C4-2B (cell line): ENCODE results near the gene NACC2.
A peak's percentile ranks its signal among the peaks of the same experiment; 100 is the strongest.

Experiments used
- H3K27ac ChIP-seq: fragments of 450-650 bp; 2 replicates; pipeline ENCODE4 v1.5.1; 2017
- ZFX ChIP-seq: fragments of 450-650 bp; IDR thresholded peaks from 2 replicates; pipeline ENCODE4 v1.6.1; 2017
- TF ChIP-seq, protein P1 (sequence below): fragments of 450-650 bp; conservative IDR thresholded peaks from 2 replicates; pipeline ENCODE4 v1.5.1; 2017; ENCODE audit warnings: mild to moderate bottlenecking

The NACC2 gene, protein sequence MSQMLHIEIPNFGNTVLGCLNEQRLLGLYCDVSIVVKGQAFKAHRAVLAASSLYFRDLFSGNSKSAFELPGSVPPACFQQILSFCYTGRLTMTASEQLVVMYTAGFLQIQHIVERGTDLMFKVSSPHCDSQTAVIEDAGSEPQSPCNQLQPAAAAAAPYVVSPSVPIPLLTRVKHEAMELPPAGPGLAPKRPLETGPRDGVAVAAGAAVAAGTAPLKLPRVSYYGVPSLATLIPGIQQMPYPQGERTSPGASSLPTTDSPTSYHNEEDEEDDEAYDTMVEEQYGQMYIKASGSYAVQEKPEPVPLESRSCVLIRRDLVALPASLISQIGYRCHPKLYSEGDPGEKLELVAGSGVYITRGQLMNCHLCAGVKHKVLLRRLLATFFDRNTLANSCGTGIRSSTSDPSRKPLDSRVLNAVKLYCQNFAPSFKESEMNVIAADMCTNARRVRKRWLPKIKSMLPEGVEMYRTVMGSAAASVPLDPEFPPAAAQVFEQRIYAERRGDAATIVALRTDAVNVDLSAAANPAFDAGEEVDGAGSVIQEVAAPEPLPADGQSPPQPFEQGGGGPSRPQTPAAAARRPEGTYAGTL

DNA sequence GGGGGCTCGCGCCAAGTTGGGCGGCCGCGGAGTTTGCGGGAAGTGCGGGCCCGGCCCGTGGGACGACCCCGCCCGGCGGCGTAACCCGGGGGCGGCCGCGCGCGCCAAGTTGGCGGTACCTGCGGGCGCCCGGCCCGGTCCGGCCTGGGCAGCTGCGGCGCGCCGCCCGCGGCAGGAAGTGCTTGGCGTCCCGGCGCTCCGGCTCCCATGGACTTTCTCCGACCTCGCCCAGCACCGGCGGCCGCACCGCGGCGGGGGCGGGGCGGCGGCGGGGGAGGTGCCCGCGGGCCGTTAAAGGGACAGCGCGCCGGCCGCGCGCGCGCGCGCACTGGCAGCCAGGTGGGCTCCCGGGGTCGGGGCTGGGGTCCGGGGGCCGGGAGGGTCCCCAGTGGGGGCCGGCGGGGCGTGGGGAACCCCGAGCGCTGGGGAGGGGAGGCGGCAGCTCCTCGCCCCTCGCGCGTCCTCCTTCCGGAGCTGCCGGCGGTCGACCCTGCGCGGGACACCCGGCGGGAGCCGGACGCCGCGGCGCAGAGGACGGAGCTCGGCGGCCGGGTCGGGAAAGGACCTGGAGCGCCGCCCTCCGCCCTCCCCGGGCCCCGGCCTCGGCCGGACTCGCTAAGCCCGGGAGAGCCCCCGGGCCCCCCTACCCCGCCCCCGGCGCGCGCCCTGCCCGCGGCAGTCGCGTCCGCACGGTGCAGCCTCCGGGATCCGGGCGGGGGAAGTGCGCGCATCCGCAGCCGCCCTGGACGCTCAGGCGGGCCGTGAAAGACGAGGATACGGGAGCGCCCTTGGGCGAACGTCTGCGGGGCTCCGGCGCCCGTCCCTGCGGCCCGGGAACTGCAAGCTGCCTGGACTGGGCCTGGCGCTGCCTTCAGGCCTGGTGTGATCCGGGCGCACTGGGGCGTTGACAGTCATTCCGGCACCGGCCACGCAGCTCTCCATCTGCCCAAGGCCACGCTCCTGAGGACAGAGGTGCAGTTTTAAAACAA is at the start of gene NACC2:
NACC2 (minus strand) TSS at position 220 of the 989 bp plus-strand sequence. CDS start 44,768 bp downstream, outside the sequence.
- H3K27ac ChIP-seq, result peak within 1 kb of the TSS; percentile 52
- TF ChIP-seq, protein P1, sequence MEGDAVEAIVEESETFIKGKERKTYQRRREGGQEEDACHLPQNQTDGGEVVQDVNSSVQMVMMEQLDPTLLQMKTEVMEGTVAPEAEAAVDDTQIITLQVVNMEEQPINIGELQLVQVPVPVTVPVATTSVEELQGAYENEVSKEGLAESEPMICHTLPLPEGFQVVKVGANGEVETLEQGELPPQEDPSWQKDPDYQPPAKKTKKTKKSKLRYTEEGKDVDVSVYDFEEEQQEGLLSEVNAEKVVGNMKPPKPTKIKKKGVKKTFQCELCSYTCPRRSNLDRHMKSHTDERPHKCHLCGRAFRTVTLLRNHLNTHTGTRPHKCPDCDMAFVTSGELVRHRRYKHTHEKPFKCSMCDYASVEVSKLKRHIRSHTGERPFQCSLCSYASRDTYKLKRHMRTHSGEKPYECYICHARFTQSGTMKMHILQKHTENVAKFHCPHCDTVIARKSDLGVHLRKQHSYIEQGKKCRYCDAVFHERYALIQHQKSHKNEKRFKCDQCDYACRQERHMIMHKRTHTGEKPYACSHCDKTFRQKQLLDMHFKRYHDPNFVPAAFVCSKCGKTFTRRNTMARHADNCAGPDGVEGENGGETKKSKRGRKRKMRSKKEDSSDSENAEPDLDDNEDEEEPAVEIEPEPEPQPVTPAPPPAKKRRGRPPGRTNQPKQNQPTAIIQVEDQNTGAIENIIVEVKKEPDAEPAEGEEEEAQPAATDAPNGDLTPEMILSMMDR, result no peak
- no peak; the same call in 1 of the 2 replicates for TF ChIP-seq ZFX

DNA sequence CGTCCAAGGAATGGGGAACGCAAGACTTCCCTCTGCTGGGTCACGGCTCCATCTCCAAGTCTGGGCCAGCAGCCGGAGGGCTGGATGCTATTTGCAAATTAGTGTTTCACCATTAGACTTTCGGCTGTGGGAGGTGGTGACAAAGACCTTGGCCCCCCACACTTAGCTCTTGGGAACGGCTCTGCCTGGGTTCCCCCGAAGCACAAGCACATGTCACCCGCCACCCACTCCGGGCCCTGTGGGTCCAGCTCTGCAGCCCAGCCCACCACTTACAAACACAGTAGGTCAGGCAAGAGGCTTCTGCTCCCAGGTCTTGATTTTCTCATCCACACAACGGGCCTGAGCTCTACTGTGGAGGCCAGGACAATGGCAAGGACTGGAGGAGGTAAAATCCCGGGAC is 49.4 kb upstream of the NACC2 start:
- no peak overlapping the region for H3K27ac ChIP-seq
- TF ChIP-seq ZFX, result no peak
- TF ChIP-seq, protein P1, result no peak

DNA sequence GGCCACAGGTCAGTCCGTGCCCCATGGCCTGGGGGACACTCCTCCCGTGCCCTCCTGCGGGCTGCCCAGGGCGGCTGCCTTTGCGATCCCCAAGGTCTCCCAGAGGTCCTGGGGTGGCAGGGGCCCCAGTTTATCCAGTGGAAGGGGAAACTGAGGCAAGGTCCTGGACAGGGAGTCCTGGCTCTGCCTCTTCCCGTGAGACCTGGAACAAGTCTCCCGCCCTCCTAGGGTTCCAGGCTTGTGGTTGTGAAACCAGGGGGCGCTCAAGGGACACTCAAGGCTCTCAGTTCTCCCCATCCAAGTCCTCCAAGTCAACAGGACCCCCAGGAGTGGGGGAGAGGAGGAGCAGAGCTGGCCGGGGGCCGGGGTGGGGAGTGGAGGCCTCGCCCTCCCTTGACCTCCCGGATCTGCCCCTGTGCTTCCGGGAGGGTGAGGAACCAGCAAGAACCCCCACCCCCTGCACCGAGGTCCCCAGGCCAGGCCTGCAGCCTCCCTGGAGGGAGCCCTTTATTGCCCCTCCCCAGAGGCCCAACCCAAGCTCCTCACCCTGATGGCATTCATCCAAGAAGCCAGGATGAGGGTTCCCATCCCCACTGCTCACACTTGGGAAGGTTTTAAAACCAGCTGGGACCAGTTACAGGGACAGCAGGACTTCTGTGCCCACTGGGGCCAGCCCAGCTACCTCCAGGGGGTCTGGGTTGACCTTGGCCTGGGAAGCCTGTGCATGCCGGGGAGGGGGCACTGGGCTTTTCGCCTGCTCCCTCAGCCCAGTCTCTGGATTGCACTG is 48.3 kb upstream of the NACC2 start:
- H3K27ac ChIP-seq, result no peak overlapping the region
- TF ChIP-seq ZFX, result no peak
- TF ChIP-seq, protein P1, result no peak; the same call in 1 of the 2 replicates

DNA sequence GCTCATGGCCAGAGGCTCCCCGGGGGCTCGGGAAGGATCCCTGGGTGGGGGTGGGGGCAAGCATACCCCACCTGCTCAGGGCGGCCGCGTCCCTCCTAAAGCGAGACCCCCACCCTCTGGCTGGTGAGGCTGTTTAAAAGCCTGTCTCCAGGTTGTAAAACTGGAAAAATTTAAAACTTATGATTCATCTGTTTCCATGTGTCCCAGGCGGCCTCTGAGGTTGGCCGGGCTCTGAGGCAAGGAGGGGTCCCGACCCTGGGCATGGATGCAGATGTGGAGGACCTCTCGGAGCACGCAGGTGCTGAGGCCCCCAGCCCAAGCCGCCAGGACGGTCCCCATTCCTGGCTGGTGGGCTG is 47.7 kb upstream of the NACC2 start:
- TF ChIP-seq, protein P1, result no peak
- TF ChIP-seq ZFX, result no peak
- H3K27ac ChIP-seq, result no peak overlapping the region

DNA sequence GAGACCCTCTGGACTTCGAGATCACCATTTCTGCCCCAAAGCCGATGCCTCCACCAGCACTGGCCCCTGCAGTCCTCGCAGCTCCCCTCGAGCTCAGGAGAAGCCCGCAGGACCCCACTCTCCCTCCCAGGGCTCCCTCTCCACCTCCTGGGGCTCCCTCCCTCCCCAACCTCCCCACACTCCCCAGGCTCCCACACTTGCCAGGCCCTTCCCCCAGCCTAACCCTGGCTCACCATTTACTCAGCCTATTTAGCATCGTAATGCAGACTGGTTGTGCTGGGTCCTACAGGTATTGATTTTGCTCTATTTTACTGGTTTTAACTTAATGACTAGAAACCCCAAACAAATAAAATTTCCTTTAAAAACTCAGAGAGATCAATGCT is 47.3 kb upstream of the NACC2 start:
- H3K27ac ChIP-seq, result no peak overlapping the region
- TF ChIP-seq ZFX, result no peak
- TF ChIP-seq, protein P1, result no peak

DNA sequence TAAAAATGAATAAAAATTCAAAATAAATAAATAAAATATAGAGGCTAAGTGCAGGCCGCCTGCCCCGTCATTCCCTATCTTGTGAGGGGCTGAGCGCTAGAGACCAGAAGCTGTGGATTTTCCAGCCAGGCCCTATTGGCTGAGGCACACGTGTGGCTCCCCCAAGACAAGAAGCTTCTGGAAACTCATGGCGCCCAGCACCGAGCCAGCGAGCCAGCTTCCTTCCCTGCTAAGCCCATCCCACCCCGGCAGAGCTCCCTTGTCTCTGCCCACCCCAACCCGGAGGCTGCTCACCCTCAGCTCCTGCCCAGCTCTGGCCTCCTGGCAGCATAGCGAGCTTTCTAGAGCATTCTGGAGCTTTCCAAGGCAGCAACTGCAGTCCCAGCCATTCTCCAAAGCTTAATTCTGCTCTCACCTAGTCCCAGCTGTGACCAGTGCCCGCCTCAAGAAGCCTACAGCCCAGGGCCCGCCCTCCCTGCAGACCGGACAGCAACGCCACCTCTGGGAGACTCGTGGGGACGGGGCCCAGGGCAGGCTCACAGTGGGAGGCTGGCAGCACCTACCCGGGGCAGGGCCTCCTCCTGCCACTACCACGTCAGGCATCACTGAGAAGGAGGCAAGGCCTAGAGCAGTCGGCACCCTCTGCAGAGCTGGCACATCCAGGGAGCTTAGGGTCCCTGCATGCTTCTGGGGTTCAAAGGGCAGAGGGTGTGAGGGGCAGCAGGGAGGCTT is 46.8 kb upstream of the NACC2 start:
- no peak for TF ChIP-seq ZFX
- TF ChIP-seq, protein P1, result no peak
- no peak overlapping the region for H3K27ac ChIP-seq
